ENCODE results near the gene RAP2A.

DNA sequence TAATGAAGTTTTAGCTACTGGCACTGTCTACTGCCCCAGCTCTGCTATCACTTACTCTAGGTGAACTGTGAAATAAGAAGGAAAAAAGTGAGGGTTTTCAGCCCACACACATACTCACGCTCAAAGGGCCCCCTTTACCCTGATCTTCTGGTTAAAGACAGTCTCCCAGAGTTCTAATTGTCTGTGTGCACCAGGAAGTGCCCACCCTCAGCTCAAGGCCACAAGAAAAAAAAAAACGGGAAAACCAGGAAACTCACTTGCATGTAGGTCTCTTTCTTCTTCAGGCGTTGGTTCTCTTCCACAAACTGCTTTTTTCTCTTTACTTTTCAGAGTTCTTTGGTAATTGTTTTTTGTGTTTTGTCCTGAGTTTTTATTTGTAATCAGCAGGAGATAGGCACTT is 22.1 kb downstream of the RAP2A start:
- TF ChIP-seq, protein P1, sequence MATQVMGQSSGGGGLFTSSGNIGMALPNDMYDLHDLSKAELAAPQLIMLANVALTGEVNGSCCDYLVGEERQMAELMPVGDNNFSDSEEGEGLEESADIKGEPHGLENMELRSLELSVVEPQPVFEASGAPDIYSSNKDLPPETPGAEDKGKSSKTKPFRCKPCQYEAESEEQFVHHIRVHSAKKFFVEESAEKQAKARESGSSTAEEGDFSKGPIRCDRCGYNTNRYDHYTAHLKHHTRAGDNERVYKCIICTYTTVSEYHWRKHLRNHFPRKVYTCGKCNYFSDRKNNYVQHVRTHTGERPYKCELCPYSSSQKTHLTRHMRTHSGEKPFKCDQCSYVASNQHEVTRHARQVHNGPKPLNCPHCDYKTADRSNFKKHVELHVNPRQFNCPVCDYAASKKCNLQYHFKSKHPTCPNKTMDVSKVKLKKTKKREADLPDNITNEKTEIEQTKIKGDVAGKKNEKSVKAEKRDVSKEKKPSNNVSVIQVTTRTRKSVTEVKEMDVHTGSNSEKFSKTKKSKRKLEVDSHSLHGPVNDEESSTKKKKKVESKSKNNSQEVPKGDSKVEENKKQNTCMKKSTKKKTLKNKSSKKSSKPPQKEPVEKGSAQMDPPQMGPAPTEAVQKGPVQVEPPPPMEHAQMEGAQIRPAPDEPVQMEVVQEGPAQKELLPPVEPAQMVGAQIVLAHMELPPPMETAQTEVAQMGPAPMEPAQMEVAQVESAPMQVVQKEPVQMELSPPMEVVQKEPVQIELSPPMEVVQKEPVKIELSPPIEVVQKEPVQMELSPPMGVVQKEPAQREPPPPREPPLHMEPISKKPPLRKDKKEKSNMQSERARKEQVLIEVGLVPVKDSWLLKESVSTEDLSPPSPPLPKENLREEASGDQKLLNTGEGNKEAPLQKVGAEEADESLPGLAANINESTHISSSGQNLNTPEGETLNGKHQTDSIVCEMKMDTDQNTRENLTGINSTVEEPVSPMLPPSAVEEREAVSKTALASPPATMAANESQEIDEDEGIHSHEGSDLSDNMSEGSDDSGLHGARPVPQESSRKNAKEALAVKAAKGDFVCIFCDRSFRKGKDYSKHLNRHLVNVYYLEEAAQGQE (IDR thresholded peaks at IDR 0.05; ENCODE audit: insufficient read depth in 1 of 2, low read depth in 2 of 2, low read length in 2 of 2): no peak
- TF ChIP-seq POLR2AphosphoS5 (IDR thresholded peaks at IDR 0.05; ENCODE audit: low read depth, low read length) (no peak), TAF1 (IDR thresholded peaks at IDR 0.05; ENCODE audit: borderline replicate concordance, insufficient read depth, low read length) (no peak), FOXP2 (optimal IDR thresholded peaks at IDR 0.05; ENCODE audit: borderline replicate concordance, extremely low read depth, extremely low read length, insufficient read depth) (no peak), SIN3A (IDR thresholded peaks at IDR 0.05; ENCODE audit: borderline replicate concordance, insufficient read depth, low read length) (no peak)

Data from PFSK-1 (cell line).